HL-60/S4 (cell line): ENCODE data around the gene LNX1.
"Not testable (repeated sequence)": the region's sequence is repeated elsewhere in the genome, so short reads cannot be mapped to it uniquely, and the experiment has no call there.

Experiments used
- in situ Hi-C: fragments of 300-500 bp; cut with MboI; formaldehyde crosslinking; loops from 2 replicates; pipeline ENCODE4 v1.14.3; 2022; ENCODE audit warnings: low sequenced_read_pairs

The LNX1 gene

DNA sequence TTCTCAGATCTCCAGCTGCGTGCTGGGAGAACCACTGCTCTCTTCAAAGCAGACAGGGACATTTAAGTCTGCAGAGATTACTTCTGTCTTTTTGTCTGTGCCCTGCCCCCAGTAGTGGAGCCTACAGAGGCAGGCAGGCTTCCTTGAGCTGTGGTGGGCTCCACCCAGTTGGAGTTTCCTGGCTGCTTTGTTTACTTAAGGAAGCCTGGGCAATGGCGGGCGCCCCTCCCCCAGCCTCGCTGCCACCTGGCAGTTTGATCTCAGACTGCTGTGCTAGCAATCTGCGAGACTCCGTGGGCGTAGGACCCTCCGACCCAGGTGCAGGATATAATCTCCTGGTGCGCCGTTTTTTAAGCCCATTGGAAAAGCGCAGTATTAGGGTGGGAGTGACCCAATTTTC lies 181.8 kb downstream of the LNX1 start:
- in situ Hi-C loops, result not testable (repeated sequence)
